HepG2 (cell line): ENCODE results near the gene SLC43A1. TPM values are rescaled to one million over a fixed set of nuclear protein-coding genes. Genes with fewer than 3 reads are reported as not detected.

Experiments used
- AGO2 ChIP-seq: fragments of 200-400 bp; formaldehyde crosslinking; optimal IDR thresholded peaks from 2 replicates; pipeline ENCODE3; 2017; ENCODE audit warnings: mild to moderate bottlenecking, low read depth, low read length, moderate library complexity
- ARHGAP35 ChIP-seq: sonication (generic); formaldehyde crosslinking; IDR thresholded peaks from 2 replicates; pipeline ENCODE4 v1.9.0; 2022; ENCODE audit warnings: mild to moderate bottlenecking, inconsistent platforms, moderate library complexity, missing genetic modification reagents, borderline replicate concordance
- HNF1A ChIP-seq, 2 experiments: sonication (generic) in 1 of 2; formaldehyde crosslinking in 1 of 2; IDR thresholded peaks; 2 replicates each; pipeline versions ENCODE4 v1.4.0 to v1.6.1; 2016 to 2020; ENCODE audit warnings: borderline replicate concordance in 1 of 2, low read depth in 1 of 2, mild to moderate bottlenecking in 1 of 2, missing genetic modification reagents in 1 of 2
- MAFF ChIP-seq: IDR thresholded peaks from 2 replicates; pipeline ENCODE4 v1.6.1; 2011; ENCODE audit warnings: low read depth, low read length, improper control_type of control experiment
- MIER2 ChIP-seq: IDR thresholded peaks from 2 replicates; pipeline ENCODE4 v1.6.1; 2016; ENCODE audit warnings: missing biosample characterization, missing genetic modification reagents
- PAF1 ChIP-seq: IDR thresholded peaks from 2 replicates; pipeline ENCODE4 v1.6.1; 2016; ENCODE audit warnings: missing genetic modification reagents, missing compliant biosample characterization
- SUZ12 ChIP-seq: fragments of 150-350 bp; IDR thresholded peaks from 2 replicates; pipeline ENCODE4 v1.6.1; 2014; ENCODE audit warnings: low read depth, low read length
- TEAD2 ChIP-seq: sonication (generic); formaldehyde crosslinking; IDR thresholded peaks from 2 replicates; pipeline ENCODE4 v1.9.0; 2021; ENCODE audit warnings: missing genetic modification reagents
- ZNF143 ChIP-seq: sonication (generic); formaldehyde crosslinking; IDR thresholded peaks from 2 replicates; pipeline ENCODE4 v1.4.0; 2020; ENCODE audit warnings: missing genetic modification reagents
- ZNF414 ChIP-seq: sonication (generic); formaldehyde crosslinking; IDR thresholded peaks from 2 replicates; pipeline ENCODE4 v1.5.0; 2020; ENCODE audit warnings: missing genetic modification reagents
- ZNF563 ChIP-seq: sonication (generic); formaldehyde crosslinking; IDR thresholded peaks from 2 replicates; pipeline ENCODE4 v1.8.0; 2022; ENCODE audit warnings: mild to moderate bottlenecking, moderate library complexity, missing genetic modification reagents
- ZNF720 ChIP-seq: sonication (generic); formaldehyde crosslinking; IDR thresholded peaks from 2 replicates; pipeline ENCODE4 v1.4.0; 2020; ENCODE audit warnings: missing genetic modification reagents
- polyA plus RNA-seq, 8 experiments: library from polyadenylated mRNA; depleted of rRNA in 3 of 8; stranded (reverse) in 7 of 8; unstranded in 1 of 8; fragments of >200 nt; fragmentation: Illumina TruSeq in 4 of 8; extraction: Trizol in 4 of 8; gene quantifications; 2 replicates each; pipeline versions ENCODE4 v1.2.1 to v1.2.3, GENCODE V29; 2011 to 2016; ENCODE audit warnings: low read depth in 4 of 8, missing spikeins in 1 of 8, mixed read lengths in 1 of 8; ENCODE audit not compliant: insufficient read depth in 1 of 8
- total RNA-seq, 5 experiments: library from RNA; depleted of rRNA; stranded (reverse); fragments of >200 nt; fragmentation: Illumina TruSeq; extraction: Trizol; gene quantifications; 2 replicates each; pipeline ENCODE4 v1.2.3, GENCODE V29; 2016; ENCODE audit warnings: low read depth in 1 of 5
- TF ChIP-seq, protein P1 (sequence below): sonication (generic); formaldehyde crosslinking; IDR thresholded peaks from 2 replicates; pipeline ENCODE4 v1.5.0; 2020; ENCODE audit warnings: mild to moderate bottlenecking, missing genetic modification reagents, moderate library complexity
- TF ChIP-seq, protein P2 (sequence below), 2 experiments: sonication (generic) in 1 of 2; formaldehyde crosslinking in 1 of 2; IDR thresholded peaks; 2 replicates each; pipeline versions ENCODE4 v1.6.1 to v1.9.0; 2014 to 2022; ENCODE audit warnings: antibody characterized with exemption in 1 of 2, borderline replicate concordance in 1 of 2, inconsistent platforms in 1 of 2, low read depth in 1 of 2, missing genetic modification reagents in 1 of 2
- TF ChIP-seq, protein P3 (sequence below): sonication (generic); formaldehyde crosslinking; IDR thresholded peaks from 2 replicates; pipeline ENCODE4 v1.9.0; 2021; ENCODE audit warnings: missing genetic modification reagents, mild to moderate bottlenecking, borderline replicate concordance

The SLC43A1 gene
- total and polyA plus RNA-seq, 2 of the 13 experiments (the other 11 are each of a cell fraction or from before 2014, with no cell fraction given), result 72.3 to 87.6 TPM

- TF ChIP-seq, protein P1, sequence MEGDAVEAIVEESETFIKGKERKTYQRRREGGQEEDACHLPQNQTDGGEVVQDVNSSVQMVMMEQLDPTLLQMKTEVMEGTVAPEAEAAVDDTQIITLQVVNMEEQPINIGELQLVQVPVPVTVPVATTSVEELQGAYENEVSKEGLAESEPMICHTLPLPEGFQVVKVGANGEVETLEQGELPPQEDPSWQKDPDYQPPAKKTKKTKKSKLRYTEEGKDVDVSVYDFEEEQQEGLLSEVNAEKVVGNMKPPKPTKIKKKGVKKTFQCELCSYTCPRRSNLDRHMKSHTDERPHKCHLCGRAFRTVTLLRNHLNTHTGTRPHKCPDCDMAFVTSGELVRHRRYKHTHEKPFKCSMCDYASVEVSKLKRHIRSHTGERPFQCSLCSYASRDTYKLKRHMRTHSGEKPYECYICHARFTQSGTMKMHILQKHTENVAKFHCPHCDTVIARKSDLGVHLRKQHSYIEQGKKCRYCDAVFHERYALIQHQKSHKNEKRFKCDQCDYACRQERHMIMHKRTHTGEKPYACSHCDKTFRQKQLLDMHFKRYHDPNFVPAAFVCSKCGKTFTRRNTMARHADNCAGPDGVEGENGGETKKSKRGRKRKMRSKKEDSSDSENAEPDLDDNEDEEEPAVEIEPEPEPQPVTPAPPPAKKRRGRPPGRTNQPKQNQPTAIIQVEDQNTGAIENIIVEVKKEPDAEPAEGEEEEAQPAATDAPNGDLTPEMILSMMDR (CRISPR knock-in tag), result peak; percentile 59
- no peak for TF ChIP-seq MIER2 (CRISPR knock-in tag)
- no peak for TF ChIP-seq ARHGAP35 (CRISPR knock-in tag)
- no peak for TF ChIP-seq PAF1
- TF ChIP-seq, protein P2, sequence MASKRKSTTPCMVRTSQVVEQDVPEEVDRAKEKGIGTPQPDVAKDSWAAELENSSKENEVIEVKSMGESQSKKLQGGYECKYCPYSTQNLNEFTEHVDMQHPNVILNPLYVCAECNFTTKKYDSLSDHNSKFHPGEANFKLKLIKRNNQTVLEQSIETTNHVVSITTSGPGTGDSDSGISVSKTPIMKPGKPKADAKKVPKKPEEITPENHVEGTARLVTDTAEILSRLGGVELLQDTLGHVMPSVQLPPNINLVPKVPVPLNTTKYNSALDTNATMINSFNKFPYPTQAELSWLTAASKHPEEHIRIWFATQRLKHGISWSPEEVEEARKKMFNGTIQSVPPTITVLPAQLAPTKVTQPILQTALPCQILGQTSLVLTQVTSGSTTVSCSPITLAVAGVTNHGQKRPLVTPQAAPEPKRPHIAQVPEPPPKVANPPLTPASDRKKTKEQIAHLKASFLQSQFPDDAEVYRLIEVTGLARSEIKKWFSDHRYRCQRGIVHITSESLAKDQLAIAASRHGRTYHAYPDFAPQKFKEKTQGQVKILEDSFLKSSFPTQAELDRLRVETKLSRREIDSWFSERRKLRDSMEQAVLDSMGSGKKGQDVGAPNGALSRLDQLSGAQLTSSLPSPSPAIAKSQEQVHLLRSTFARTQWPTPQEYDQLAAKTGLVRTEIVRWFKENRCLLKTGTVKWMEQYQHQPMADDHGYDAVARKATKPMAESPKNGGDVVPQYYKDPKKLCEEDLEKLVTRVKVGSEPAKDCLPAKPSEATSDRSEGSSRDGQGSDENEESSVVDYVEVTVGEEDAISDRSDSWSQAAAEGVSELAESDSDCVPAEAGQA (IDR thresholded peaks at IDR 0.05; ENCODE audit: low read depth), result no peak
- TF ChIP-seq, protein P2 (CRISPR knock-in tag; IDR thresholded peaks at IDR 0.05; ENCODE audit: borderline replicate concordance), result no peak
- no peak for TF ChIP-seq AGO2
- TF ChIP-seq TEAD2 (CRISPR knock-in tag), result no peak
- no peak for TF ChIP-seq HNF1A (IDR thresholded peaks at IDR 0.05; ENCODE audit: low read depth)
- no peak for TF ChIP-seq HNF1A (CRISPR knock-in tag; IDR thresholded peaks at IDR 0.05; ENCODE audit: borderline replicate concordance)
- TF ChIP-seq ZNF414, result 0 out of 2 replicates have a peak, but pooled peaks have one; percentile 37
- TF ChIP-seq SUZ12, result no peak
- TF ChIP-seq MAFF, result no peak
- TF ChIP-seq ZNF563 (CRISPR knock-in tag), result no peak
- TF ChIP-seq, protein P3, sequence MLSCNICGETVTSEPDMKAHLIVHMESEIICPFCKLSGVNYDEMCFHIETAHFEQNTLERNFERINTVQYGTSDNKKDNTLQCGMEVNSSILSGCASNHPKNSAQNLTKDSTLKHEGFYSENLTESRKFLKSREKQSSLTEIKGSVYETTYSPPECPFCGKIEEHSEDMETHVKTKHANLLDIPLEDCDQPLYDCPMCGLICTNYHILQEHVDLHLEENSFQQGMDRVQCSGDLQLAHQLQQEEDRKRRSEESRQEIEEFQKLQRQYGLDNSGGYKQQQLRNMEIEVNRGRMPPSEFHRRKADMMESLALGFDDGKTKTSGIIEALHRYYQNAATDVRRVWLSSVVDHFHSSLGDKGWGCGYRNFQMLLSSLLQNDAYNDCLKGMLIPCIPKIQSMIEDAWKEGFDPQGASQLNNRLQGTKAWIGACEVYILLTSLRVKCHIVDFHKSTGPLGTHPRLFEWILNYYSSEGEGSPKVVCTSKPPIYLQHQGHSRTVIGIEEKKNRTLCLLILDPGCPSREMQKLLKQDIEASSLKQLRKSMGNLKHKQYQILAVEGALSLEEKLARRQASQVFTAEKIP (CRISPR knock-in tag), result no peak
- TF ChIP-seq ZNF143, result no peak
- no peak for TF ChIP-seq ZNF720 (CRISPR knock-in tag)
These were observed 12.6 kb downstream of the SLC43A1 start (continued) for GRCh38 chr11:57502870-57503269.
